Measurements from ENCODE around the gene SNRNP70.

The SNRNP70 gene

DNA sequence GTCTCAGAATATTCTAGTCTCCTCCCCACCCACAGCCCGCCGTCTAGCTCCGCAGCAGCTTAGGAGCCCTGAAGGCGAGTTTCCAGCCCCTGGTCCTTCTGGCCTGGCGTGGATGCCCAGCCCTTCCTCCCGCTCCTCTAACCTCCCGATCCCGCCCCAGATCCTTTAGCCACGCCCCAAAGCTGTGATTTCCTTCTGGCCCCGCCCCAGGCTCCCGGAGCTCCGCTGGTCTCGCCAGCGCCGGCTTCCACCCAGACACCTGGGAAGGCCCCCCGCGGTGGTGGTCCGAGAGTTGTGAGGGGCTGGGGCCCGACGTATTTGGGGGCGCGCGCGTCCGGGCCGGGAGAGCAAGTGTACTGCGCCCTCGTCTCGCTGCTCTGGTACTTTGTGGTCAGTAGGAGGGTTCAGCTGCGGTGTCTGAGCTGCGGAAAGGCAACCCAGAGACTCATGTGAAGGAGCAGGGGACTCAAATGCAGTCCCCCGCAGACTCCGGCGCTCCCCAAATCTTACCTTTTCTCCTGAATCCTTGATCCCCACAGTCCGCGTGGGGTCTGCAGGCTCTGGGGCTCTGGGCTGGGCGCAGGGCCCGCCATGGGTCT lies 27.5 kb upstream of the SNRNP70 start, which contains the start of gene CGB7:
Gene CGB7 (minus strand): TSS at position 114 of the 599 bp plus-strand sequence. CDS start 2,374 bp downstream, outside the sequence.
- H3K4me3 Mint-ChIP-seq: peak within 1 kb of the TSS; percentile 61
- H3K27me3 Mint-ChIP-seq: peaks cover 56% of the 10 kb centered on the region
- H3K9me3 Mint-ChIP-seq: no peaks in the 10 kb centered on the region
- peaks cover 21% of the 10 kb centered on the region for H3K4me1 Mint-ChIP-seq (ENCODE audit: low read depth)
- peak; percentile 62 for DNase-seq
- H3K27ac Mint-ChIP-seq: no peak within 1 kb of the TSS
- H3K36me3 Mint-ChIP-seq (ENCODE audit: low read depth): no peaks in the 10 kb centered on the region

GRCh38 chr19:49058562-49058961 lies 26.7 kb upstream of the SNRNP70 start:
- Mint-ChIP-seq H3K27ac (no peak overlapping the region), H3K4me1 (ENCODE audit: low read depth) (peaks cover 21% of the 10 kb centered on the region), H3K36me3 (ENCODE audit: low read depth) (no peaks in the 10 kb centered on the region), H3K4me3 (no peak overlapping the region), H3K9me3 (no peaks in the 10 kb centered on the region), H3K27me3 (peaks cover 60% of the 10 kb centered on the region)
- DNase-seq: no peak

- no peaks in the 10 kb centered on the region for H3K36me3 Mint-ChIP-seq (ENCODE audit: low read depth)
- no peak for DNase-seq
- peaks cover 65% of the 10 kb centered on the region for H3K27me3 Mint-ChIP-seq
- no peak overlapping the region for H3K27ac Mint-ChIP-seq
- H3K4me1 Mint-ChIP-seq (ENCODE audit: low read depth): peaks cover 21% of the 10 kb centered on the region
- H3K9me3 Mint-ChIP-seq: no peaks in the 10 kb centered on the region
- H3K4me3 Mint-ChIP-seq: no peak overlapping the region
Measured at GRCh38 chr19:49059053-49059452, 26.2 kb upstream of the SNRNP70 start.

DNA sequence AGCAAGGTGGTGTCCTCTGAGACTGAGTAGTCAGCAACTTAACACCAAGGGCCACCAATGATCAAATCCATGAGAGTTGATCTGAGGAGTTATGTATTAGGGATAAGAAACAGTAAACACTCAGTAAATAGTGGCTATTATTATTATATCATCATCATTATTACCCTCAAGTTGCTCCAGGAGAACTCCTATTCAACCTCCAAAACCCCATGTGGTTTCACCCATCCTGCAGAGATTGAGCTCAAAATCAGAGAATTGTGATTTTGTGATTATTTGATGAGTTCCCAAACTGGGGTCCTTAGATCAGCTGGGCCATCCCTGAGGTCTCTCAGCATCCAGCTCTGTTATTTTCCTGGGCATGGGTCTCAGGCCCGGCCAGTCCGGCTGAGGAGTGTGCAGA lies 24.3 kb upstream of the SNRNP70 start:
- H3K27ac Mint-ChIP-seq: no peak overlapping the region

GRCh38 chr19:49061445-49061844 lies 23.8 kb upstream of the SNRNP70 start:
- H3K4me1 Mint-ChIP-seq (ENCODE audit: low read depth): peaks cover 17% of the 10 kb centered on the region
- no peaks in the 10 kb centered on the region for H3K9me3 Mint-ChIP-seq
- no peaks in the 10 kb centered on the region for H3K36me3 Mint-ChIP-seq (ENCODE audit: low read depth)
- H3K4me3 Mint-ChIP-seq: no peak overlapping the region
- H3K27ac Mint-ChIP-seq: no peak overlapping the region
- DNase-seq: no peak
- H3K27me3 Mint-ChIP-seq: peaks cover 75% of the 10 kb centered on the region

More for the DNA sequence above, 24.3 kb upstream of the SNRNP70 start:
- Mint-ChIP-seq H3K27me3 (peaks cover 74% of the 10 kb centered on the region), H3K9me3 (no peaks in the 10 kb centered on the region), H3K4me3 (no peak overlapping the region), H3K36me3 (ENCODE audit: low read depth) (no peaks in the 10 kb centered on the region), H3K4me1 (ENCODE audit: low read depth) (peaks cover 21% of the 10 kb centered on the region)
- no peak for DNase-seq

DNA sequence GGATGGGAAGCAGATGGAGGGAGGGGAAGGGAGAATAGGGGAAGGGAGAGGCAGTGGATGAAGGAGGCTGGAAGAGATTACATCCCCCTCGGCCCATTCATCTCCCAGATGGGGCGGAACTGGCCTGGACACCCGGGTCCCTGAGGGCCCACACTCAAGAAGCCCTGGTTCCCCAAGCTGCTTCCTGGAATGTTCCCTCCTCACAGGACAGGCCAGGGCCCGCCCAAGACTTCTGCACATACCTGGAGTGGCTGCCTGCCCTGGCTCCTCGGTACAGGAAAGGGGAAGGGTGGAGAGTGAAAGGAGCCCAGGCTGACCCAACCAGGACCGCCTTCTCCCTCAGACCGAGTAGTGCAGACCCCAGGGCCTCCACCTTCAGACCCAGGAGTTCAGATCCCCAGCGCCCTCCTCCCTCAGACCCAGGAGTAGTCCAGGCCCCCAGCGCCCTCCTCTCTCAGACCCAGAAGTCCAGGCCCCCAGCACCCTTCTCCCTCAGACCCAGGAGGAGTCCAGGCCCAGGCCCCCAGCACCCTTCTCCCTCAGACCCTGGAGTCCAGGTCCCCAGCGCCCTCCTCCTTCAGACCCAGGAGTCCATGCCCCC lies 21.1 kb upstream of the SNRNP70 start:
- Mint-ChIP-seq H3K36me3 (ENCODE audit: low read depth) (no peaks in the 10 kb centered on the region), H3K27me3 (peaks cover 68% of the 10 kb centered on the region), H3K27ac (no peak overlapping the region), H3K9me3 (no peaks in the 10 kb centered on the region), H3K4me1 (ENCODE audit: low read depth) (no peaks in the 10 kb centered on the region), H3K4me3 (no peak overlapping the region)
- no peak for DNase-seq

- Mint-ChIP-seq H3K36me3 (ENCODE audit: low read depth) (no peaks in the 10 kb centered on the region), H3K9me3 (peaks cover 2% of the 10 kb centered on the region), H3K4me1 (ENCODE audit: low read depth) (no peaks in the 10 kb centered on the region), H3K27ac (no peak within 1 kb of the TSS), H3K27me3 (peaks cover 69% of the 10 kb centered on the region), H3K4me3 (no peak within 1 kb of the TSS)
- DNase-seq: no peak
Measured at GRCh38 chr19:49064768-49065611, 20.3 kb upstream of the SNRNP70 start, which contains the start of gene NTF4. NTF4 (minus strand) TSS chr19:49064818; CDS start chr19:49061997, 2,821 bp downstream.

DNA sequence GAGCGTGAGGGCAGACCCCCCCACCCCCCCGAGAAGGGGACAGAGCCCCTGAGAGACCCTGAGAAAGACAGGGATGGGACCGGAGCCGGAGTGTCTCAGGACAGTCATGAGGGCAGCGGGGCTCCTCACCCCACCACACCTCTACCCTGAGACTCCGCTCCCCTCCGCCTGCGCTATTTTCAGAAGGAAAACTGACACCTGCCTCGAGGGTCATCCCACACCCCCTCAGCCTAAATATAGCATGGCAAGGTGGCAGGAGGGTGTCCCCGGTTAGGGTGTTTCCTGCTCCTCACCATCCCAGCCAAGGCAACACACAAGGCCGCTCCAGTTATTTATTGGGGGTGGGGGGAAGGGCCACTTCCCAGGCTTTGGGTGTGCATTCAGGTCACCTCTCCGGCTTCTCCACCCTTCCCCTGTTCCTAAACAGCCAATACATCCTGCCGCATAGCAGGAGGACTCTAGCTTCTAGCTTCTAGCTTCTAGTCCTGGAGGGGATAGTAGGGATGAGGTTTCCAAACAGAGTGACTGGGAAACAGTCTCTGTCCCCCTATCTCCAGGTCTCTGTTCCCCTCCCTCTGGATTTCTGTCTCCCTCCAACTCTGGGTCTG lies 19.2 kb upstream of the SNRNP70 start:
- no peaks in the 10 kb centered on the region for H3K4me1 Mint-ChIP-seq (ENCODE audit: low read depth)
- H3K36me3 Mint-ChIP-seq (ENCODE audit: low read depth): no peaks in the 10 kb centered on the region
- DNase-seq: no peak
- peaks cover 2% of the 10 kb centered on the region for H3K9me3 Mint-ChIP-seq
- no peak overlapping the region for H3K4me3 Mint-ChIP-seq
- H3K27me3 Mint-ChIP-seq: peaks cover 73% of the 10 kb centered on the region
- no peak overlapping the region for H3K27ac Mint-ChIP-seq

DNA sequence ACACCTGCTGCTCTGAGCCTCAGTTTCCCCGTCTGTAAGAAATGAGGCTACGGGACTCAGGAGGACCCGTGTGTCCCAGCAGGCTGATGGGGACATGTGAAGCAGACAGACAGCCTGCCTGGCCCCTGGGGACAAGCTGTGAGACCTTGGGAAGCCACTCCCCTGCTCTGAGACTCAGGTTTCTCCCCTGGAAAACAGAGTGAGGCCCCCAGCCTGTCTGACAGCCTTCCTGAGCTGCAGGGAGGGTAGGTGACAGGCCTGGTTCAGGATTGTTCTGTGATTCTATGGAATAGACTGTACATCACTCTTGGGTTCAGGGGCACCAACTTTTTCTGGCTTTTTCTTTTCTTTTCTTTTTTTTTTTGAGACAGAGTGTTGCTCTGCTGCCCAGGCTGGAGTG lies 17.7 kb upstream of the SNRNP70 start:
- DNase-seq: no peak
- H3K9me3 Mint-ChIP-seq: peaks cover 2% of the 10 kb centered on the region
- H3K4me1 Mint-ChIP-seq (ENCODE audit: low read depth): no peaks in the 10 kb centered on the region
- H3K4me3 Mint-ChIP-seq: no peak overlapping the region
- H3K36me3 Mint-ChIP-seq (ENCODE audit: low read depth): no peaks in the 10 kb centered on the region
- no peak overlapping the region for H3K27ac Mint-ChIP-seq
- H3K27me3 Mint-ChIP-seq: peaks cover 76% of the 10 kb centered on the region

- Mint-ChIP-seq H3K27ac (no peak overlapping the region), H3K4me1 (ENCODE audit: low read depth) (peaks cover 8% of the 10 kb centered on the region), H3K27me3 (peaks cover 82% of the 10 kb centered on the region), H3K36me3 (ENCODE audit: low read depth) (no peaks in the 10 kb centered on the region), H3K9me3 (peaks cover 2% of the 10 kb centered on the region), H3K4me3 (no peak overlapping the region)
- no peak for DNase-seq
Measured at GRCh38 chr19:49069026-49069425, 16.2 kb upstream of the SNRNP70 start.

DNA sequence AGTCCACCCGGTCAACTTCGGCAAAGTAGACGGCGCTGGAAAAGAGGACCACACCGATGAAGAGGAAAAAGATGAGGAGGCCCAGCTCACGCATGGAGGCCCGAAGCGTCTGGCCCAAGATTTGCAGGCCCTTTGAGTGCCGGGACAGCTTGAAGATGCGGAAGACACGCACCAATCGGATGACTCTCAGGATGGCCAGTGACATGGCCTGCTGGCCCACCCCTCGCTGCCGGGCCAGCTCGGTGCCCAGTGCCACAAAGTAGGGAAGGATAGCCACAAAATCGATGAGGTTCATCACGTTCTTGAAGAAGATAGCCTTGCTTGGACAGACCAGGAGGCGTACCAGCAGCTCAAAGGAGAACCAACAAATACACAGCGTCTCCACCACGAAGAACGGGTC lies 14.8 kb upstream of the SNRNP70 start:
- Mint-ChIP-seq H3K36me3 (ENCODE audit: low read depth) (no peaks in the 10 kb centered on the region), H3K4me1 (ENCODE audit: low read depth) (peaks cover 8% of the 10 kb centered on the region), H3K9me3 (peaks cover 2% of the 10 kb centered on the region), H3K27ac (no peak overlapping the region), H3K4me3 (no peak overlapping the region), H3K27me3 (peaks cover 82% of the 10 kb centered on the region)
- no peak for DNase-seq

GRCh38 chr19:49071860-49072547 lies 13.2 kb upstream of the SNRNP70 start:
- Mint-ChIP-seq H3K27me3 (peaks cover 76% of the 10 kb centered on the region), H3K36me3 (ENCODE audit: low read depth) (no peaks in the 10 kb centered on the region), H3K9me3 (peaks cover 2% of the 10 kb centered on the region), H3K4me3 (no peak overlapping the region), H3K27ac (no peak overlapping the region), H3K4me1 (ENCODE audit: low read depth) (peaks cover 8% of the 10 kb centered on the region)
- DNase-seq: peak; percentile 49

GRCh38 chr19:49073514-49074378 lies 11.5 kb upstream of the SNRNP70 start:
- no peaks in the 10 kb centered on the region for H3K36me3 Mint-ChIP-seq (ENCODE audit: low read depth)
- peaks cover 2% of the 10 kb centered on the region for H3K9me3 Mint-ChIP-seq
- H3K4me1 Mint-ChIP-seq (ENCODE audit: low read depth): peaks cover 8% of the 10 kb centered on the region
- H3K27me3 Mint-ChIP-seq: peaks cover 72% of the 10 kb centered on the region
- H3K27ac Mint-ChIP-seq: no peak overlapping the region
- no peak for DNase-seq
- no peak overlapping the region for H3K4me3 Mint-ChIP-seq
